ENCODE data around the gene GPR62. TPM values are rescaled to one million over a fixed set of nuclear protein-coding genes. Genes with fewer than 3 reads are reported as not detected.

GPR62 gene, protein sequence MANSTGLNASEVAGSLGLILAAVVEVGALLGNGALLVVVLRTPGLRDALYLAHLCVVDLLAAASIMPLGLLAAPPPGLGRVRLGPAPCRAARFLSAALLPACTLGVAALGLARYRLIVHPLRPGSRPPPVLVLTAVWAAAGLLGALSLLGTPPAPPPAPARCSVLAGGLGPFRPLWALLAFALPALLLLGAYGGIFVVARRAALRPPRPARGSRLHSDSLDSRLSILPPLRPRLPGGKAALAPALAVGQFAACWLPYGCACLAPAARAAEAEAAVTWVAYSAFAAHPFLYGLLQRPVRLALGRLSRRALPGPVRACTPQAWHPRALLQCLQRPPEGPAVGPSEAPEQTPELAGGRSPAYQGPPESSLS
- total RNA-seq: under 0.01 TPM in 1 of 2 replicates, not detected in the other

DNA sequence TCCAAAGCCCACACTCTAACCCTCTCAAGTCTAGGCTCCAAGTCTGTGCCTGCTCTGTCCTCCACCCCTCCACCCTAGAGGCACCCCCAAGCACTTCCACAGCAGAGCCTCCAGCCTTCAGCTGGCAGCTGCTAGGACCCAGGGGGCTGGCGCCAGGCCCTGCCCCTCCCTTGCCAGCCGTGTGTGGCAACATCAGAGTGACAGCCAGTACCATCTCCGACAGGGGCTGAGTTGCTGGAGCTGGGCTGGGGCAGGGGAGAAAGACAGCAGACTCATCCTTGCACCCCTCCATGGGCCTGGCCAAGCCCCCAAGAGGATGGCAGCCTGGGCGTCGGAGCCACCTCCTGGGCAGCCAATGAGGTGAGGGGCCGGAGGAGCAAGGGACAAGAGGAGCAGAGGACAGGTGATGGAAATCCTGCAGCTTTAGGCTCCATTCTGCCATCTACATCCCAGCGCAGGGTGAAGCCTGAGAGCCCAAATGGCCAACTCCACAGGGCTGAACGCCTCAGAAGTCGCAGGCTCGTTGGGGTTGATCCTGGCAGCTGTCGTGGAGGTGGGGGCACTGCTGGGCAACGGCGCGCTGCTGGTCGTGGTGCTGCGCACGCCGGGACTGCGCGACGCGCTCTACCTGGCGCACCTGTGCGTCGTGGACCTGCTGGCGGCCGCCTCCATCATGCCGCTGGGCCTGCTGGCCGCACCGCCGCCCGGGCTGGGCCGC, at the start of gene GPR62:
Gene GPR62 (plus strand): TSS at position 207 of the 718 bp plus-strand sequence. CDS start 272 bp downstream, at position 479.

GRCh38 chr3:51941798-51942602, 13.2 kb upstream of the GPR62 start, which contains the start of the genes PARP3 and RRP9:
Gene PARP3 (plus strand): TSS chr3:51942363. CDS start chr3:51943356, 993 bp downstream.
Gene RRP9 (minus strand): TSS chr3:51941904. CDS start chr3:51941867, 37 bp downstream.

DNA sequence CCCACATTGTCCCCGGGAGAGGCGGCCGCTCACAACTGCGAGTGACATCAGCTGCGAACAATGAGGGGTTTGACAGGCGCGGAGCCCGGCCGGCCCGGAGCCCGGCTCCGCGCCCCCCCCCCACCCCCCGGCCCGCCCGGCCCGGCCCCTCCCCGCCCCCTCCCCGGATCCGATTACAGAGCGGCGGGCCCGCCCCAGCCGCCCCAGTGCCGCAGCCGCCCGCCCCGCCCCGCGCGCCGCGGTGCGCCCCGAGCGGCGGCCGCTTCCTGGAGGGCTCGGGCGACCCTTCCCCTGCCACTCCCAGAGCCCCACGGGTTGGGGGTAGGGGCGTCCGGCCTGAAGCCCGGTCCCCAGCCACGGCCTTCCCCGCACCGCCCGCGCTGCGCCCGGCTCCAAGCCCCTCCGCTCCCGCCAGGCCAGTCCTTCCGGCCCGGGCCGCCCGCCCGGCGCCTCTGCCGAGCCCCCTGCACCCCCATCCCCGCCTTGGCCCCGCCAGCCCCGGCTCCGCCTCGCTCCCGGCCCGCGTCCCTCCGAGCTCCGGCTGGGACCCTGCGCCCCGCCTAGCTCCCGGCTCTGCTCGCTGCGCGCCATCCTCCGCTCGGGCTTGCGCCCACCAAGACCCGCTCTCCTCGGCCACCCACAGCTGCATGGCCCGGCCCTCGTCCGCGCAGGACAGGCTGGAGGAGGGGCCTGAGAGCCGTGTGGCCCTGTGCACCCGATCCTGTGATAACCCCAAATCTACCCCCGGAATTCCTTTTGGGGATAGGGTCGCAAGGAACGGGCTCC, 12.4 kb downstream of the GPR62 start, which contains the start of gene PCBP4:
Gene PCBP4 (minus strand): TSS at position 71 of the 786 bp plus-strand sequence. CDS start 6,214 bp downstream, outside the sequence.

GRCh38 chr3:51974963-51975851, 20.0 kb downstream of the GPR62 start, which contains the start of gene ABHD14A:
Gene ABHD14A (plus strand): TSS chr3:51975064. CDS start chr3:51975136, 72 bp downstream.

DNA sequence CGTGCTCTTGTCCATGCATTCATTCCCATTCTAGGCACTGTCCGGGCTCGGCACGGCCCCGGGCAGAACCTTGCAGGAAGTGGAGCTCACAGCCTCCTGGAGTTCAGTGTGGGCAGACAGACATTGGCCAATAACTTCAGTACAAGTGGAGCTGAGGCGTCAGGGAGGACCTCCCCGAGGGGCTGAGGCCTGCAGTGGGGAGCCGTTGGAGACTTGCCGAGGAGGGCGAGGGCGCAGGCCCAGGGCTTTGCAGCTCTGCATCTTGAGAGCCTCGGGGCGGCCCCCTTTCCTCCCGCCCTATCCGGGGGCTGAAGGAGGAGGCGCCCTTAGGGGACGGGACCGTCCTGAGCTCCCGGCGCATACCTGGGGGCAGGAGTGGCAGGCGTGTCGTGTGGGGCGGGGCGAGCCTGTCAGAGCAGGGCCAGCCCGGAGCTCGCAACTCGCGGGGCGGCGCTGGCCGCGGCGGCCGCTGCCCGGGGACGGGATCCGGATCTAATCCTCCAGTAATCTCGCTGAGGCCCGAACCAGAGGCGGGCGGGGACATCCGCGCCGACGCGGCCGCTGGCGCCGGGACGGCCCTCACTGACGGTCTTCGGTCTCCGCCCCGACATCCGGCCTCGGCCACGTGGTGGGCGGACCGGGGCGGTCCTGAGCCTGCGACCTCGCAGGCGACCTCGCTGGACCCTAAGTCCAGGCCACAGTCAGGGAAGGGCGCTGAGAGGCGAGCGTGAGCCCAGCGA, 27.8 kb downstream of the GPR62 start, which contains the start of gene ACY1:
Gene ACY1 (plus strand): TSS at position 698 of the 740 bp plus-strand sequence. CDS start 530 bp downstream, outside the sequence.

DNA sequence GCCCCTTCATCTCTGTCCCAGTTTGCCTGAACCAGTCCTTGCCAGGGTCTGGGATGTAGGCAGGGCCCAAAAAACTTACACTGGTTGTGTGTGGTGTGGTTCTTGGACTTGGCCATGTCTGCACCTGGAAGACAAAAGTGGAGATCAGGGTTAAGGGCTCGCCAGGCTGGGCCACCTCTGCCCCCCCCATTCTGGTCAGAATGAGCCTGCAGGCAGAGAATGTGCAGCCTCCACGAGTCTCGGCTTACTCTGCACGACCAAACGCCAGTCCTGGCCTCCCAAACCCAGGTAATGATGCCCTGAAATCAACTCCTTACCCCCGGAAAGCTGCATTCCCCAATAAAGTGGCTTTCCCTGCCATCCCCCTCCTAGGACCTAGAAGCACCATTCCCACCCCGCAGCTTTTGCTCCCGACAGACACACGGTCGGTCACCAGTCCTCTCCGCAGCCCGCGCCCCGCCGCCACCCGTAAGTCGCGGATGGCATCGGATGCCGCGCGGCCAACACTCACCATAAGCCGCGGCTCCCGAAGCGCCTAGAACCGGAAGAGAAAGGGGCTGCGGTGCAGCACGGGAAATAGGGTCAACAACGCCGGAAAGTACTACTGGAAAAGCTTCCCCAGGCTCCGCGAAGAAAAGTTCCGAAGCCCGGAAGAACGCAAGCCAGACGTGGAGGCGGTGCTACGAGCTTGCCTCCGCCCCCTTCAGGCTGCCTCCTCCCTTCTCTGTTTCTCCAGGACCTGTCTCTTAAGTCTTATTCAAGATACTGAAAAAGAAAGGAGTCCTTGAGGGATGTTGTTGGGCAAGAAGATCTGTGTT, 40.4 kb downstream of the GPR62 start, which contains the start of gene RPL29:
Gene RPL29 (minus strand): TSS at position 550 of the 818 bp plus-strand sequence. CDS start 434 bp downstream, at position 116.

Small RNAs within 50 kb of the gene (small RNA-seq; reads per million reads assigned to genes)
- gene AC115284.1: not detected

Other genes with a start within 250 kb of the GPR62 start
- gene GRM2, start 248.3 kb upstream of the GPR62 start, total RNA-seq: under 0.01 and 0.11 TPM in 2 replicates
- not detected in 2 replicates for gene IQCF6, start 176.1 kb upstream of the GPR62 start, total RNA-seq
- not detected in 2 replicates for gene IQCF2, start 93.8 kb upstream of the GPR62 start, total RNA-seq
- not detected in 2 replicates for gene IQCF5, start 79.8 kb upstream of the GPR62 start, total RNA-seq
- gene IQCF1, start 52.0 kb upstream of the GPR62 start, total RNA-seq: not detected in 2 replicates
- 8.6 and 15.6 TPM in 2 replicates for gene RRP9, start 13.5 kb upstream of the GPR62 start, total RNA-seq
- 13.8 and 24.7 TPM in 2 replicates for gene PARP3, start 13.0 kb upstream of the GPR62 start, total RNA-seq
- 55.7 and 174 TPM in 2 replicates for gene PCBP4, start 12.1 kb downstream of the GPR62 start, total RNA-seq
- gene ABHD14B, start 18.7 kb downstream of the GPR62 start, total RNA-seq: 22.9 and 28.3 TPM in 2 replicates
- 11.0 and 12.7 TPM in 2 replicates for gene ABHD14A, start 19.7 kb downstream of the GPR62 start, total RNA-seq
- gene ACY1, start 28.2 kb downstream of the GPR62 start, total RNA-seq: 36.1 and 49.7 TPM in 2 replicates
- 1,027 and 1,065 TPM in 2 replicates for gene RPL29, start 40.5 kb downstream of the GPR62 start, total RNA-seq
- 11.0 and 25.2 TPM in 2 replicates for gene DUSP7, start 101.2 kb downstream of the GPR62 start, total RNA-seq
- gene POC1A, start 199.0 kb downstream of the GPR62 start, total RNA-seq: 4.3 and 8.6 TPM in 2 replicates
- gene ALAS1, start 242.8 kb downstream of the GPR62 start, total RNA-seq: 32.2 and 34.3 TPM in 2 replicates

Measured in placental epithelial cell (primary cell).